ENCODE data around the gene SCFD2. TPM values are rescaled to one million over a fixed set of nuclear protein-coding genes. Genes with fewer than 3 reads are reported as not detected.
"Not testable (repeated sequence)": the region's sequence is repeated elsewhere in the genome, so short reads cannot be mapped to it uniquely, and the experiment has no call there.

SCFD2 gene
- total RNA-seq, 1 donor from 2014 or later = 25.6 TPM

DNA sequence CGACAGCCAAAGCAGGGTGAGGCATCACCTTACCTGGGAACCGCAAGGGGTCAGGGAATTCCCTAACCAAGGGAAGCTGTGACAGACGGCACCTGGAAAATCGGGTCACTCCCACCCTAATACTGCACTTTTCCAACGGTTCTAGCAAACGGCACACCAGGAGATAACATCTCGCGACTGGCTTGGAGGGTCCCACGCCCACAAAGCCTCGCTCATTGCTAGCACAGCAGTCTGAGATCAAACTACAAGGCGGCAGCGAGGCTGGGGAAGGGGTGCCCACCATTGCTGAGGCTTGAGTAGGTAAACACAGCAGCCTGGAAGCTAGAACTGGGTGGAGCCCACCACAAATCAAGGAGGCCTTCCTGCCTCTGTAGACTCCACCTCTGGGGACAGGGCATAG is 25.7 kb downstream of the SCFD2 start:
- DNase-seq = not testable (repeated sequence)

DNA sequence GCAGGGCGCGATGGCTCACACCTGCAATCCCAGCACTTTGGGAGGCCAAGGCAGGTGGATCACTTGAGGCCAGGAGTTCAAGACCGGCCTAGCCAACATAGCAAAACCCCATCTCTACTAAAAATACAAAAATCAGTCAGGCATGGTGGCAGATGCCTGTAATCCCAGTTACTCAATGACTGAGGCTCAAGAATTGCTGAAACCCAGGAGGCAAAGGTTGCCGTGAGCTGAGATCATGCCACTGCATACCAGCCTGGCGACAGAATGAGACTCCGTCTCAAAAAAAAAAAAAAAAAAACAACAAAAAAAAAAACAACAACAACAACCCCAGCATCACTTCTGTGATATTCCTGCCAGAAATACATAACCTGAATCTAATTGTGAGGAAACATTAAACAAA is 30.9 kb downstream of the SCFD2 start:
- DNase-seq = not testable (repeated sequence)

- DNase-seq = no peak
Observed at GRCh38 chr4:53326535-53326934, 39.3 kb downstream of the SCFD2 start.

- no peak for DNase-seq
Observed at GRCh38 chr4:53322696-53323095, 43.2 kb downstream of the SCFD2 start.

DNA sequence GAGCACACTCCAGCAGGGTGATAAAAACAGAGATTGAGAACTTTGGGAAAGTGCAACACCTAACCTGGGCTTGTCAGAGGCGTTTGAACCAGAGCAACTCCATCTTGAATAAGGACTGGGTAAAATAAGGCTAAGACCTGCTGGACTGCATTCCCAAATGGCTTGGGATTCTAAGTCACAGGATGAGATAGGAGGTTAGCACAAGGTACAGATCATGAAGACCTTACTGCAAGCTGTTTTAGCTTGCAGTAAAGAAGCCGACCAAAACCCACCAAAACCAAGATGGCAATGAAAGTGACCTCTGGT is 43.9 kb downstream of the SCFD2 start:
- DNase-seq = no peak

GRCh38 chr4:53321151-53321983 is 44.5 kb downstream of the SCFD2 start:
- no peak for DNase-seq

DNA sequence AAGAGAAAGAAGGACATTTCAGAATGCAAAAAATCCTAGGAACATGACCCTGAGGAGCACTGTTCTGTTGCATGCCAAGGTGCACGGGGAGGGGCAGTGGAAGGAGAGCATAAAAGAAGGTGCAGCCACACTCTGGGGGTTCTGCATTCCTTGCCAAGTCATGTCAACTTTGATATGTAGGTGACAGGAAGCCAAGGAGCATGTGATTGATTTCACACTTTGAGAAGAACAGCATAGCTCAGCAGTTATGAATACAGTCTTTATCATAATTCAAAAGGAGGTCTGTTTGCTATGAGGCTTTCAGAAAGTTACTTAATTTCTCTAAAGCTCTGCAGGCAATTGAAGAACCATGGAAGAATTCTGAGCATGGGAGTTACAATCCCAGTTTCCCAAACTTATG is 50.6 kb downstream of the SCFD2 start:
- DNase-seq = no peak

GRCh38 chr4:53314252-53314651 is 51.6 kb downstream of the SCFD2 start:
- no peak for DNase-seq

DNA sequence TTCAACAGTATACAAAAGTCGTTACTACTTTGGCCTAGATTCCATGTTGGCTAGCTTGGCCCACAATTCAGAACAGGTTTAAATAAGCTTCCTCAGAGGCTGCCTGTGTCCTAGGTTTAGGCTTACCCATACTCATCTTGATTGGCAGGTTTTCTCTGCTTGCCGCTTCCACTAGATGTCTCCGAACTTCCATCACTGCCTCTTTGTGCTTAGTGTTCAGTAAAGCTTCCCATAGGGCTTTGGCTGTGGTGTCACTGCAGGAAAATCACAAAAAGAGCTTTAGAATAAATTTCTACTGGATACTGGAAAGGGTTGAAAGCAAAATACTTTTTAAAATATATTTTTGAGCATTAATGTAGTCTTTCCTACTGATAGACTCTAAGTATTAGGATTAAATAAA is 52.4 kb downstream of the SCFD2 start:
- DNase-seq = no peak

DNA sequence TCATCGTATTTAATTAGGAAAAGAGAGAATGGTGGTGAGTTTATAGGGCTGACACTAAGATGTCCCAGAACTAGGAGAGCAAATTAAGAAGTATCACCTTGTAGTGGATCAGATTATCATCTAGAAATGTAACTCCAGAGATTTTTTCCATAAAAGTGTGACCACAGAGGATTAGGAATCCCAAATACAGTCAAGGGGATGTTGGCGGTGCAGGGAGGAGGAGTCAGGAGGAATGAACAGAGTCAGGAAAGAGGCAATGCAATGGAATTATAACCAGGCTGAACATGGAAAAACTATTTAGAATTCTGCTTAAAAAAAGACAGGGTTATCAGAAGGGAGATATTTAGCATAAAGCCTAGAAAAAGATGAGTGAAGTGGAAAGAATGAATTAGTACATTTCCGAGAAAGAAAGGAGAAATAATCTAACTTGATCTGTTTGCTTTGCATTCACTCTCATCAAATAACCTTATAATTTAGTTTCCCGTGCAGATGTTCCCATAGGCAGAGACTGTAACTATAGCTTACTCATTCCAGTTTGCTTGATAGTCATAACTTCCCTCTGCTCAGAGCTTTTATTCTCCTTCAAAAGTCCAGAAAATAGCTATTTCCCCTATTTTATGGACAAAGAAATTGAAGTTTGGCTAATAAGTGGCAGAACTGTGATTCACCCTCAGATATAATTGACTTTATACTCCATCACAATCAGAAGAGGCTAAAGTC is 56.4 kb downstream of the SCFD2 start:
- no peak for DNase-seq

DNA sequence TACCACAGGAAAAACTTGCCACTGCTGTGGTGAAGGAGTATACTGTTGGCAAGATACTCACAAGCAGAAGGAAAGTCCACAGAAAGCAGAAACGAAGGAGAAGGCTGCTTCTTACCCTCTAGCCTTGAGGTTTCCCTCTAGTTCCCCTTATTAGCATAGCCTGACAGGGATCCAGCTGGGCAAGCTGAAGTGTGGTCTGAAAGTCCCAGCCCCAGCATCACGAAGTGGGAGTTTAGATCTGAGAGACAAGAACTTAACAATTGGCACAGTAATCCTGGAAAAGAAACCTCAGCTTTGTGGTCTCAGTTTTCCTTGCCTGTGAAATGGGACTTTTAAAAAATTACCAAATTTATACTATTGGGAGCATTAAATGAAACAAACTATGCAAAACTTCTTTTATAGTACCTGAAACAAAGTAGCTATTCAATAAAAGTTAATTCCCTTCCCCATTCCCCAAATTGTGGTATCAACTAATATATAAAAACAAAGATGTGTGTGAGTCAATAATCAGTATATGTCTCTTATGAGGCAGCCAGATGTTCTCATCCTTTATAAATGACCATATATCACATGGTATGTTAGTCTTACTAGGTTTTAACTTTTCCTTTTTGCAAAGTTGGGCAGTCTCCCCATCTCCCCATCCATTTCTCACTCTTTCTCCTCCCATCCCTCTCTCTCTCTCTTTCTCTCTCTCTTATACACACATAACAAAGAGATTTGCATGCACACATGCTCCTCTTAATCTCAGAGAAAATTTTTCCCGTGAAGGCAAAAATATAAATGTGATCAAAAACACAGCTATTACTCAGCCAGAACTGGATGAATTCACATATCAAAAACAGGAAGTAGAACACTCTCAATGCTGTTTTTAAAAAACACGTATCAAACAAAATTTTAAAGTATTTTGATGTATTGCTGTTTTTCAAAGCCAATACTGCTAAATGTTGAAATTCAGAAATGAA is 57.8 kb downstream of the SCFD2 start:
- no peak for DNase-seq

- DNase-seq = no peak
Observed at GRCh38 chr4:53307210-53307609, 58.7 kb downstream of the SCFD2 start.

DNA sequence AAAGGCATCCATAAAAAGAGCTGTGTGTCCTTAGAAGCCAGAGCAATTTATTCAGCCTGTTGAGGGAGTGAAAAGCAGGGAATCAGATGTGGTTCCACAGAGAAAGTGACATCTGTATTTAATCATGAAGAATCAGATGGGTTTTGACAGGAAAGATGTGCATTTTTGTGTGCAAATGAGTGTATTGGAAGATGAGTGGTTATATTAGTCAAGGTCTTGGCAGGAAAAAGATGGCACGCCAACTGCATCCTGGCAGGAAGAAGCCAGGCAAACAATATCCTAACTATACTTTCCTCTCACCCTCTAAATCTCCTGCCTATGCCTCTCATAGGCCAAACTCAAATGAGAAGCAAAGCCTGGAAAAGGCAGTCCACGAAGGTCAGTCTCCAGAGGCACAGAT is 59.1 kb downstream of the SCFD2 start:
- no peak for DNase-seq

- DNase-seq = not testable (repeated sequence)
Observed at GRCh38 chr4:53292209-53292608, 73.7 kb downstream of the SCFD2 start.

DNA sequence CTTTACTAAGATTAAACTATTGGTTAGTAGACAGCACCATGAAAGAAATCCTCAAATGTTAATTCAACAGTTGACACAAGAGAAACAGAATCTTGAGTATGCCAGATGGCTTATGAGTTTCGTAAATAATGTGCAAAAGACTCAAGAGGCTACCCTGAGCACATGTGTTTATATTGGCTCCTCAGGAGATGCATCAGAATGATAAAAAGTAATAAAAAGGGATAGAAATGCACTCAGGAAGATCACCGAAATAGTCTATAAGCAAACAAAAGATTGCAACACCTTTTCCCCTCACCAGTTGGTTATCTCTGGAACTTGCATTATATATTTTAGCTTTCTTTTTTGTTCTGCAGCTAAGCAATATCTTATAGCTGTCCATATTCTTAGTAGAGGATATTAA is 84.4 kb downstream of the SCFD2 start:
- no peak for DNase-seq

DNA sequence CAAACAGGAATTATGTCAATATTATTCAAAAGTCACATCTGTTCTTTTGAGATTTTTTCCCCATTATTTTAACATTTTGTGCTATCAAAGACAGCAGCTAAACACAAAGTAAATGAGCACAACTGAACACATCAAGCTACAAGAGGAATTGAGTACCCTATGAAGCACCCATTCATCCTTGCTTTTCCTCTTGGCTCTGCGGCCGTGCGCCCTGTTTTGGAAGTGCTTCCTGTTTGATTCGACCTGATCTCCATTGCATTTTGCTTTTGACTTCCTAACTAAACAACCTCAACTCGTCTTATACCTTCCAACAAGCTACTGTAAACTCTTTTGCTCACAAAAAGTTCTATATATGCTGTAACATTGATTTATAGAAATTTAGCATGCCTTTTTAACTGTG is 85.0 kb downstream of the SCFD2 start:
- no peak for DNase-seq

GRCh38 chr4:53274609-53275268 is 91.1 kb downstream of the SCFD2 start:
- no peak for DNase-seq

DNA sequence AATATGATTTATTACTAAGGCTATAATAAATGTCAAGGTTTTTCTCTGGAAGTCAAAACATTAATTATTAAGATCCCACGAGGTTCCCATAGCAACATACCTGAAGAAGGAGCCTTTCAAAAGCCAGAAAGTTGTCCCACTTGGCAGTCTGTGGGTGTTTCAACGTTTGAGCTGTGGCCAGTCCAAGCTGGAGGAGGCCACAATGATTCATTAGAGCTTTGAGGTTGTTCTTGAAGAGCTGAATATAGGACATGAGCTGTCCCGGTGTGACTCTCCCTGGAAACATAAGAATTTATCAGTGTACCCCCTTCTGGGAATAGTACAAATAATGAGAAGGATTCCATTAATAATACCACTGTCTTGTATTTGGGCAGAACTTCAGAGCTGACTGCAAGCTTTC is 92.1 kb downstream of the SCFD2 start:
- DNase-seq = no peak

- DNase-seq = no peak
Observed at GRCh38 chr4:53267026-53267425, 98.8 kb downstream of the SCFD2 start.

GRCh38 chr4:53255986-53256385 is 109.9 kb downstream of the SCFD2 start:
- DNase-seq = not testable (repeated sequence)

GRCh38 chr4:53240573-53240972 is 125.3 kb downstream of the SCFD2 start:
- DNase-seq = no peak

DNA sequence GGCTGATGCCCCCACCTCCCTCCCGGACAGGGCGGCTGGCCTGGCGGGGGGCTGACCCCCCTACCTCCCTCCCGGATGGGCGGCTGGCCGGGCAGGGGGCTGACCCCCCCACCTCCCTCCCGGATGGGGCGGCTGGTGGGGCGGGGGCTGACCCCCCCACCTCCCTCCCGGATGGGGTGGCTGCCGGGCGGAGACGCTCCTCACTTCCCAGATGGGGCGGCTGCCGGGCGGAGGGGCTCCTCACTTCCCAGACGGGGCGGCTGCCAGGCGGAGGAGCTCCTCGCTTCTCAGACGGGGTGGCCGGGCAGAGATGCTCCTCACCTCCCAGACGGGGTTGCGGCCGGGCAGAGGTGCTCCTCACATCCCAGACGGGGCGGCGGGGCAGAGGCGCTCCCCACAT is 127.5 kb downstream of the SCFD2 start:
- DNase-seq = not testable (repeated sequence)

Measured in occipital lobe (tissue), 2 donors.